Measurements from ENCODE around the gene MORN5.

MORN5 gene

DNA sequence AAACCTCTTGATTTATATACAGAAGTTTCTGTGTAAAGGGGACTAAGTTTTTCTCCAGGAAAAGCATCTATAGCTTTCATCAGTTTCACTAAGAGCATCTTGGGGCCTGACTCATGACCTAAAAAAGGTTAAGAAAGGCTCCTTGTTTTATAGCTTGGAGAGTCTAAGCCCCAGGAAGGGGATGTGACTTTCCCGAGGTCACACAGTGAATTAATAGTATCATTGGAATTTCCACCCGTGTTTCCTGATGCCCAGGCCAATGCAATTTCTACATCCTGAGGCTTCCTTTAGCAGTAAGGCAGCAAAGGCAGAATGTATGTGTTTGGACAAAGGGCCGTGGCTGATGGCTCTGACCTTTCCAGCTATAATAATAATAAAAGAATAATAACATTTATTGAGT is 8.6 kb downstream of the MORN5 start:
- TF ChIP-seq, protein P1, sequence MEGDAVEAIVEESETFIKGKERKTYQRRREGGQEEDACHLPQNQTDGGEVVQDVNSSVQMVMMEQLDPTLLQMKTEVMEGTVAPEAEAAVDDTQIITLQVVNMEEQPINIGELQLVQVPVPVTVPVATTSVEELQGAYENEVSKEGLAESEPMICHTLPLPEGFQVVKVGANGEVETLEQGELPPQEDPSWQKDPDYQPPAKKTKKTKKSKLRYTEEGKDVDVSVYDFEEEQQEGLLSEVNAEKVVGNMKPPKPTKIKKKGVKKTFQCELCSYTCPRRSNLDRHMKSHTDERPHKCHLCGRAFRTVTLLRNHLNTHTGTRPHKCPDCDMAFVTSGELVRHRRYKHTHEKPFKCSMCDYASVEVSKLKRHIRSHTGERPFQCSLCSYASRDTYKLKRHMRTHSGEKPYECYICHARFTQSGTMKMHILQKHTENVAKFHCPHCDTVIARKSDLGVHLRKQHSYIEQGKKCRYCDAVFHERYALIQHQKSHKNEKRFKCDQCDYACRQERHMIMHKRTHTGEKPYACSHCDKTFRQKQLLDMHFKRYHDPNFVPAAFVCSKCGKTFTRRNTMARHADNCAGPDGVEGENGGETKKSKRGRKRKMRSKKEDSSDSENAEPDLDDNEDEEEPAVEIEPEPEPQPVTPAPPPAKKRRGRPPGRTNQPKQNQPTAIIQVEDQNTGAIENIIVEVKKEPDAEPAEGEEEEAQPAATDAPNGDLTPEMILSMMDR (IDR thresholded peaks at IDR 0.05; ENCODE audit: low read depth, low read length), result no peak
- DNase-seq (ENCODE audit: extremely low read depth, low read depth), result no peak

DNA sequence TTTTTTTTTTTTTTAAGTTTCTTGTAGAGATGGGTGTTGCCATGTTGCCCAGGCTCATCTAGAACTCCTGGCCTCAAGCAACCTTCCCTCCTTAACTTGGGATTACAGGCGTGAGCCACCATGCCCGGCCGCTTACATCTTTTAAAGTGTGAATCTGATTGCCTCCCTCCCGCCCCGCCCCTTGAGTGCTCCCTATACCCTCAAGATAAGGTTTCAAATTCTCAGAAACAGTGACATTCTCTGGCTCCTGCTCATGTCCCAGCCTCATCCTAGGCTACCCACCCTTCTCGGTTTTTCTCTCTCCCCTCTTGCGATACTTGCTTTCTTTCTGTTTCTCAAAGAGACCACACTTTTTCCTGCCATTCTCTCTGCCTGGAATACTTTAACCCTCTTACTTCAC is 12.4 kb downstream of the MORN5 start:
- TF ChIP-seq, protein P1 (IDR thresholded peaks at IDR 0.05; ENCODE audit: low read depth, low read length), result no peak
- no peak for DNase-seq (ENCODE audit: extremely low read depth, low read depth)

DNA sequence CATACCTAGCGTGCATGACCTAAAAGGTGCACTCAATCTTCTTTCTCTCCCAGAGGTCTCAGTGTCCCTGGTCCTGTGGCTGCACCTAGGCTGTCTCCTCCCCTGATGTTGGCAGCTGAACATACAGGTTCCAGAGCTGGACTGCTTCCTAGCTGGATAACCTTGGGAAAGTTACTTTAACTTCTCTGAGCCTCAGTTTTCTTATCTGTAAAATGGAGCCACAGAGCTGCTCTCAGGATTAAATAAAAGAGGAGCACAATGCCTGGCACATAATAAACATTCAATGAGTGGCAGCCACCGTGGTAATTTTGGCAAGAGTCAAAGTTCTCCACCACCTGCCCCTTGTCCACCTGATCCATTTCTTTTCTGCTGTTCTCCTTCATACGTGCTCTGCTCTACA is 14.0 kb downstream of the MORN5 start:
- TF ChIP-seq, protein P1 (IDR thresholded peaks at IDR 0.05; ENCODE audit: low read depth, low read length), result no peak
- DNase-seq (ENCODE audit: extremely low read depth, low read depth), result no peak

DNA sequence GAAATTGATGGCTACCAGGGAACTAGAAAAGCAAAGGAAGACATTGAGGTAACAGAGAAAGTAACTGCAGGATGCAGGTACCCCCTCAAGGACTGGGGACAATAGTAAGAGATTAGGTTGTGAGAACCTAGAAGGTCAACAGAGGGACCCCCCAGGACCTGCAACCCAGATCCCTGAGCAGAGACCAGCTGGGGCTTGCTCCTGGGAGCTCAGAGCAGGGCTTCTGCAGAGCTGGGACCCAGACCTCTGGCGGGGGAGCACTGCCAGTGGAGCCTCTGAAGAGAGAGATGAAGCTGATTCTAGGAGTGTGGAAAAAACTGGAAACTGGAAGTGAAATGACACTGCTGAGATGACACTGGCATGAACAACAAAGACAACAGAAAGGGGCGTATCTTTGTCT is 17.2 kb downstream of the MORN5 start:
- TF ChIP-seq, protein P1 (IDR thresholded peaks at IDR 0.05; ENCODE audit: low read depth, low read length), result no peak
- DNase-seq (ENCODE audit: extremely low read depth, low read depth), result no peak

DNA sequence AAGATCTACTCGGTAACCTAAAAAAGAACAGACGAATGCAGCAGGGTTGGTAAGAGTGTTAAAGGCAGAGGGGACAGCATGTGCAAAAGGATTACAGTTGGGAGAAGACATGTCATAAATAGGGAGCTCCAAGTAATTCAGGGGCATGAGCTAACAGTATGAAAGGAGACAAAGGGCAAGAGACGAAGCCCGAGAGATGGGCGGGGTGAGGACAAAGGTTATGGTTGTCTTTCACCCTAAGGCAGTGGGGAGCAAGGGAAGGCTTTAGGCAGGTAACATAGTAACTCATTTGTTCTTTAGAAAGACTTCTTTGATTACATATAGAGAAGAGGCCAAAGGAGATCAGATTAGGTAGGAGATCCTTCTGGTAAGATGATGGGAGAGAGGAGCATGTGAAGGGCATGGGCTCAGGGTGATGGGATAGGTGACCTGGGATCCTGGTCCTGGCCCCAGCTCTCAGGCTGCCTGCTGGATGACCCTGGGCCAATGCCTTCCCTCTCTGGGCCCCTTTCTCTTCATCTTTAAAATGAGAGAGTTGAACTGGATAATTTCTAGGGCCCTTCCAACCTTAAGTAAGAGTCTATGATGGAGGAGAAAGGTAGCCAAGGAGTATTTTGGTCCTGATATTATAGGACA is 19.5 kb downstream of the MORN5 start:
- TF ChIP-seq, protein P1 (IDR thresholded peaks at IDR 0.05; ENCODE audit: low read depth, low read length), result no peak
- DNase-seq (ENCODE audit: extremely low read depth, low read depth), result no peak

DNA sequence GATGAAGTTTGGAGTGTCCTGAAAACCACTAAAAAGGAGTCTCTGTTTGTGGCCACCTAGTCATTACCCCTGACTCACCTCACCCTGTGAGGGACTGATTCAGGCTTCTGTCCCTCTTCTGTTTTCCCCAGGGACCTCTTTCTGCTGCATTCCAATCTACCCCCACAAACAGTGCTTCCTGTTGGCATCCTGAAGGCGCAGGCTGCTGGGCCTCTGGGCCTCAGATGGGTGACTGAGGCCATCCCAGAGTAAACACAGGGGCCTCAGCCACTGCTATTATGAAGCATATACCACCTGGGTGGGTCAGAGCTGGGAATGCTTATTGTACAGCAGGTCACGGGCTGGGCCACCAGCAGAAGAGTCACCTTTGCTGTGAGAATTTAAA is 20.0 kb downstream of the MORN5 start:
- DNase-seq (ENCODE audit: extremely low read depth, low read depth), result no peak
- TF ChIP-seq, protein P1 (IDR thresholded peaks at IDR 0.05; ENCODE audit: low read depth, low read length), result no peak

DNA sequence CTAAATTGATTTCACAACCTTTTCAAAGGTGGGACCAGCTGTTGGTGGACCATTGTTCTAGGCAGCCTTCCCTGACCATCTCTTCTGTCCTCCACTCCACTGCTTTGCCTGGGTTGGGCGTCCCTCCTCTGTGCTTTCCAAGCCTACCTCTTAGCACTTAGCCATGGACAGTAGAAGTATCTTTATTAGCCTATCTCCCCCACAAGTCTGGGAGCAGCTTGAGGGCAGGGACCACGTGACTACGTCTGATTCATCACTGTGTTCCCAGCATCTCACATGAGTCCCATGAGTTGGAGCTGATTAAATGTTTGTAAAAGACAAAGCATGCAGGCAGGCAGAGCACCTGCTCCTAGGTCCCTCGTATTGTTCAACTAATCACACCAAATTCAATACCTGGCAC is 20.9 kb downstream of the MORN5 start:
- no peak for DNase-seq (ENCODE audit: extremely low read depth, low read depth)

More for the DNA sequence above, 20.9 kb downstream of the MORN5 start:
- TF ChIP-seq, protein P1 (IDR thresholded peaks at IDR 0.05; ENCODE audit: low read depth, low read length), result no peak

All from AG09319 (cell line).